ENCODE data around the gene TMED1. TPM values are rescaled to one million over a fixed set of nuclear protein-coding genes. Genes with fewer than 3 reads are reported as not detected.

Gene TMED1
- total RNA-seq, 1 experiment from 2014 or later, result 32.3 TPM

GRCh38 chr19:10861103-10861651 lies 25.2 kb upstream of the TMED1 start:
- no peak overlapping the region for H2BK12ac ChIP-seq (ENCODE audit: insufficient read length, low read depth, low read length)
- H3K14ac ChIP-seq (ENCODE audit: insufficient read depth, low read length), result no peak overlapping the region
- peaks cover 6 to 21% of the 10 kb centered on the region in 2 experiments for H3K4me1 Mint-ChIP-seq
- H3K9me3 ChIP-seq (ENCODE audit: control insufficient read depth, low read depth, low read length), result no peaks in the 10 kb centered on the region
- H3K23ac ChIP-seq (ENCODE audit: insufficient read length, low read depth, low read length), result no peak overlapping the region
- peak; percentile 75 for DNase-seq
- whole genome bisulfite sequencing (ENCODE audit: extremely low coverage, insufficient read length, low lambda C conversion rate), result no CpG with 5 or more reads among the region's 7 CpGs
- H3K9ac ChIP-seq (ENCODE audit: extremely low read depth, insufficient read length, low read length), result no peak overlapping the region
- H2BK120ac ChIP-seq (ENCODE audit: low read depth, low read length, poor library complexity, severe bottlenecking), result no peak overlapping the region
- H3K4me3 Mint-ChIP-seq, result no peak overlapping the region
- no peak overlapping the region for H2BK20ac ChIP-seq (ENCODE audit: low read depth, low read length, poor library complexity, severe bottlenecking)
- no peak overlapping the region for H4K8ac ChIP-seq (replicated peaks; ENCODE audit: insufficient read length, low read depth, low read length)
- no peak overlapping the region for H3K27ac ChIP-seq (ENCODE audit: insufficient read length, low read depth, low read length)
- H3K36me3 Mint-ChIP-seq (ENCODE audit: insufficient read depth in 1 of 3, low read depth in 3 of 3), result no peaks in the 10 kb centered on the region
- no peak overlapping the region for H2AFZ ChIP-seq (ENCODE audit: low read length)
- no peak overlapping the region for H4K5ac ChIP-seq (ENCODE audit: insufficient read length, low read depth, low read length)
- no peak overlapping the region for H3K4me2 ChIP-seq (ENCODE audit: insufficient read depth, insufficient read length, low read length)
- H3K56ac ChIP-seq (ENCODE audit: insufficient read length, low read depth, low read length), result no peak overlapping the region
- TF ChIP-seq CTCF (conservative IDR thresholded peaks at IDR 0.05), result peak; percentile 71
- H3K27me3 ChIP-seq (ENCODE audit: insufficient read depth, low read length), result no peaks in the 10 kb centered on the region
- no peaks in the 10 kb centered on the region for H3K9me3 Mint-ChIP-seq
- H3T11ph ChIP-seq (ENCODE audit: low read length), result no peak overlapping the region
- no peaks in the 10 kb centered on the region for H3K79me1 ChIP-seq (ENCODE audit: insufficient read depth, low read depth, low read length, poor library complexity, severe bottlenecking)
- no peaks in the 10 kb centered on the region for H3K4me1 ChIP-seq (ENCODE audit: insufficient read depth, low read length)
- H2AK5ac ChIP-seq (ENCODE audit: insufficient read length, low read length), result no peak overlapping the region
- no peak overlapping the region for H3K4ac ChIP-seq (ENCODE audit: low read depth, low read length)
- no peak overlapping the region for H3K18ac ChIP-seq (ENCODE audit: insufficient read length, low read depth, low read length)
- H3K27ac Mint-ChIP-seq, result no peak overlapping the region
- no peaks in the 10 kb centered on the region; the same call in 1 of the 2 replicates for H3K79me2 ChIP-seq (ENCODE audit: insufficient read depth, low read length)
- H2BK15ac ChIP-seq (ENCODE audit: low read depth, low read length), result no peak overlapping the region
- no peak overlapping the region for H4K91ac ChIP-seq (ENCODE audit: insufficient read length, low read depth, low read length)
- no peaks in the 10 kb centered on the region for H3K23me2 ChIP-seq (ENCODE audit: insufficient read length, low read depth, low read length, poor library complexity, severe bottlenecking)
- no peaks in the 10 kb centered on the region for H4K20me1 ChIP-seq (ENCODE audit: control insufficient read depth, insufficient read depth, insufficient read length)
- H3K27me3 Mint-ChIP-seq (ENCODE audit: low read depth), result no peaks in the 10 kb centered on the region
- no peak overlapping the region for H2BK5ac ChIP-seq (ENCODE audit: insufficient read length, low read length)

Measured in H9 (cell line).